ENCODE data around the gene MRPS31. TPM values are rescaled to one million over a fixed set of nuclear protein-coding genes. Genes with fewer than 3 reads are reported as not detected.

MRPS31 gene
- total RNA-seq, 1 experiment from 2014 or later = 35.6 TPM

DNA sequence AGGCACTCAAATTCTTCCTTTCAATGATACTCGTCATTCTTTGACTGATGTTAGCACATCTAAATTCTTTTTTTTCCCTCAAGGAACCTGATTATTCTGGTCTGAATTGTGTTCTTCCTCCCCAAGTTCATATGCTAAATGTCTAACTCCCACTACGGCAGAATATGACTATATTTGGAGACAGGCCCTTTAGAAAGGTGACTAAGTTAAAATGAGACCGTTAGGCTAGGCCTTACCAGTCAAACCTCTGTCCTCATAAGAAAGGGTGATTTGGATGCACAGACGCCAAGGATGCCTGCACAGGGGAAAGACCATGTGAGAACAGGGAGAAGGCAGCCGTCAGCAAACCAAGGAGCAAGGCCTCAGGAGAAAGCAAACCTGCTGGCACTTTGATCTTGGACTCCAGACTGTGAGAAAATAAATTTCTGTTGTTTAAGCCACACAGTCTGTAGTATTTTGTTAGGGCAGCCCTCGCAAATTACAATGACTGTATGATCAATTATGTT, 91.5 kb downstream of the MRPS31 start:
- no peak for DNase-seq (ENCODE audit: extremely low read depth, low read depth)

Small RNA genes within 50 kb of the gene (small RNA-seq; reads per million reads assigned to genes)
- gene MIR320D1 (0 reads per million in 2 experiments), gene MIR621 (0 to 0.23 reads per million in 2 experiments), gene RF00017 (0 reads per million in 2 experiments)

Other genes with a start within 250 kb of the MRPS31 start
- gene FOXO1, start 104.5 kb downstream of the MRPS31 start, total RNA-seq (2014; rRNA removed; shearing (Covaris generic)) = 3.5 and 3.9 TPM in 2 replicates
- 53.3 and 53.6 TPM in 2 replicates for gene SLC25A15, start 18.4 kb upstream of the MRPS31 start, total RNA-seq (2014; rRNA removed; shearing (Covaris generic))
- 21.2 and 23.8 TPM in 2 replicates for gene ELF1, start 248.1 kb upstream of the MRPS31 start, total RNA-seq (2014; rRNA removed; shearing (Covaris generic))

Measured in NCI-H460 (cell line).